SK-N-SH treated with all-trans-retinoic acid at 6 μM for 48 hours (cell line): ENCODE measurements around the gene CHST13.

ENCODE experiments used
- ATAC-seq: fragments of 200-7000 bp; cut with Tn5 transposase; 3 replicates; pipeline ENCODE4 v1.9.1; 2020; ENCODE audit warnings: mild to moderate bottlenecking, moderate library complexity
- ARNTL ChIP-seq: fragments of 450-650 bp; formaldehyde crosslinking; IDR thresholded peaks from 2 replicates; pipeline ENCODE4 v1.5.0; 2020; ENCODE audit warnings: low read depth, mild to moderate bottlenecking, moderate library complexity, borderline replicate concordance
- BACH2 ChIP-seq: fragments of 250-450 bp; sonication (Bioruptor Pico); IDR thresholded peaks from 2 replicates; pipeline ENCODE4 v1.9.0; 2021; ENCODE audit warnings: mild to moderate bottlenecking, borderline replicate concordance
- CSDC2 ChIP-seq: fragments of 250-450 bp; sonication (Bioruptor Pico); IDR thresholded peaks from 2 replicates; pipeline ENCODE4 v1.5.0; 2020; ENCODE audit warnings: mild to moderate bottlenecking, moderate library complexity
- ESRRG ChIP-seq: fragments of 250-450 bp; sonication (Bioruptor Pico); IDR thresholded peaks from 2 replicates; pipeline ENCODE4 v1.6.1; 2021; ENCODE audit warnings: mild to moderate bottlenecking
- GLIS3 ChIP-seq: fragments of 250-450 bp; sonication (Bioruptor Pico); IDR thresholded peaks from 2 replicates; pipeline ENCODE4 v1.5.0; 2020; ENCODE audit warnings: mild to moderate bottlenecking, moderate library complexity
- ISL1 ChIP-seq: fragments of 250-450 bp; sonication (Bioruptor Pico); IDR thresholded peaks from 2 replicates; pipeline ENCODE4 v2.1.2; 2022; ENCODE audit warnings: mild to moderate bottlenecking, moderate library complexity
- OSR1 ChIP-seq: fragments of 250-450 bp; sonication (Bioruptor Pico); IDR thresholded peaks from 2 replicates; pipeline ENCODE4 v1.8.0; 2022; ENCODE audit warnings: moderate library complexity, mild to moderate bottlenecking, inconsistent platforms
- TCF4 ChIP-seq: fragments of 250-450 bp; sonication (Bioruptor Pico); IDR thresholded peaks from 2 replicates; pipeline ENCODE4 v1.8.0; 2021; ENCODE audit warnings: mild to moderate bottlenecking, moderate library complexity, borderline replicate concordance
- TOX ChIP-seq: fragments of 250-450 bp; sonication (Bioruptor Pico); IDR thresholded peaks from 2 replicates; pipeline ENCODE4 v1.8.0; 2021; ENCODE audit warnings: mild to moderate bottlenecking, moderate library complexity, borderline replicate concordance
- ZC3H10 ChIP-seq: fragments of 250-450 bp; sonication (Bioruptor Pico); IDR thresholded peaks from 2 replicates; pipeline ENCODE4 v1.5.1; 2021; ENCODE audit warnings: mild to moderate bottlenecking, moderate library complexity
- ZFP3 ChIP-seq: fragments of 250-450 bp; sonication (Bioruptor Pico); IDR thresholded peaks from 2 replicates; pipeline ENCODE4 v1.5.0; 2020; ENCODE audit warnings: mild to moderate bottlenecking, moderate library complexity
- ZNF565 ChIP-seq: fragments of 450-650 bp; formaldehyde crosslinking; conservative IDR thresholded peaks from 2 replicates; pipeline ENCODE4 v1.5.0; 2020; ENCODE audit warnings: low read depth, mild to moderate bottlenecking, moderate library complexity
- ZNF70 ChIP-seq: fragments of 450-650 bp; formaldehyde crosslinking; IDR thresholded peaks from 2 replicates; pipeline ENCODE4 v1.5.0; 2020; ENCODE audit warnings: mild to moderate bottlenecking, moderate library complexity
- ZNF8 ChIP-seq: fragments of 450-650 bp; formaldehyde crosslinking; IDR thresholded peaks from 2 replicates; pipeline ENCODE4 v1.5.0; 2020; ENCODE audit warnings: mild to moderate bottlenecking, moderate library complexity
- TF ChIP-seq, protein P1 (sequence below): fragments of 250-450 bp; sonication (Bioruptor Pico); IDR thresholded peaks from 2 replicates; pipeline ENCODE4 v1.5.0; 2020; ENCODE audit warnings: mild to moderate bottlenecking, moderate library complexity
- TF ChIP-seq, protein P2 (sequence below): fragments of 250-450 bp; sonication (Bioruptor Pico); IDR thresholded peaks from 2 replicates; pipeline ENCODE4 v1.8.0; 2020; ENCODE audit warnings: mild to moderate bottlenecking, moderate library complexity, borderline replicate concordance
- TF ChIP-seq, protein P3 (sequence below): fragments of 250-450 bp; sonication (Bioruptor Pico); IDR thresholded peaks from 2 replicates; pipeline ENCODE4 v1.5.1; 2021; ENCODE audit warnings: mild to moderate bottlenecking, moderate library complexity
- TF ChIP-seq, protein P4 (sequence below): fragments of 250-450 bp; sonication (Bioruptor Pico); IDR thresholded peaks from 2 replicates; pipeline ENCODE4 v1.5.1; 2020; ENCODE audit warnings: low read depth, mild to moderate bottlenecking, moderate library complexity

The CHST13 gene

DNA sequence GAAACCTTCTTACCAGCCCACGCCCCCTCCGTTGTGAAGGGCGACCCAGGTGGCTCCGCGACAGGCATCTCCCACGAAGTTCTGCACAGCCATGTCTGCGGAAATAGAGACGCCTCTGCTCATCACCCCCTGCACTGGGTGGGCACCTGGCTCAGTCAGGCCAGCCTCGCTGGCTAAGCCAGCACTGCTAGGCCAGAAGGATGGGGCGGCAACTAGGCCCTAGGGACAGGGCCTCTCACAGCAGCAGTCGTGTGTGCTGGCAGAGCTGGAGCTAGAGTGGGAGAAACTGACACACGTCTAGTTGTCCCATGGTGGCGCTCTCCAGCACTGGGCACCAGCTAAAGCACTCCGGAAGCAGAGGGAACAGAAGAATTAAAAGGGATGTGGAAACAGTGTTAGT lies 35.8 kb upstream of the CHST13 start (continued):
- TF ChIP-seq, protein P1, sequence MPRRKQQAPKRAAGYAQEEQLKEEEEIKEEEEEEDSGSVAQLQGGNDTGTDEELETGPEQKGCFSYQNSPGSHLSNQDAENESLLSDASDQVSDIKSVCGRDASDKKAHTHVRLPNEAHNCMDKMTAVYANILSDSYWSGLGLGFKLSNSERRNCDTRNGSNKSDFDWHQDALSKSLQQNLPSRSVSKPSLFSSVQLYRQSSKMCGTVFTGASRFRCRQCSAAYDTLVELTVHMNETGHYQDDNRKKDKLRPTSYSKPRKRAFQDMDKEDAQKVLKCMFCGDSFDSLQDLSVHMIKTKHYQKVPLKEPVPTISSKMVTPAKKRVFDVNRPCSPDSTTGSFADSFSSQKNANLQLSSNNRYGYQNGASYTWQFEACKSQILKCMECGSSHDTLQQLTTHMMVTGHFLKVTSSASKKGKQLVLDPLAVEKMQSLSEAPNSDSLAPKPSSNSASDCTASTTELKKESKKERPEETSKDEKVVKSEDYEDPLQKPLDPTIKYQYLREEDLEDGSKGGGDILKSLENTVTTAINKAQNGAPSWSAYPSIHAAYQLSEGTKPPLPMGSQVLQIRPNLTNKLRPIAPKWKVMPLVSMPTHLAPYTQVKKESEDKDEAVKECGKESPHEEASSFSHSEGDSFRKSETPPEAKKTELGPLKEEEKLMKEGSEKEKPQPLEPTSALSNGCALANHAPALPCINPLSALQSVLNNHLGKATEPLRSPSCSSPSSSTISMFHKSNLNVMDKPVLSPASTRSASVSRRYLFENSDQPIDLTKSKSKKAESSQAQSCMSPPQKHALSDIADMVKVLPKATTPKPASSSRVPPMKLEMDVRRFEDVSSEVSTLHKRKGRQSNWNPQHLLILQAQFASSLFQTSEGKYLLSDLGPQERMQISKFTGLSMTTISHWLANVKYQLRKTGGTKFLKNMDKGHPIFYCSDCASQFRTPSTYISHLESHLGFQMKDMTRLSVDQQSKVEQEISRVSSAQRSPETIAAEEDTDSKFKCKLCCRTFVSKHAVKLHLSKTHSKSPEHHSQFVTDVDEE (CRISPR knock-in tag) = no peak
- TF ChIP-seq BACH2 (no peak), TCF4 (no peak), ARNTL (no peak)

DNA sequence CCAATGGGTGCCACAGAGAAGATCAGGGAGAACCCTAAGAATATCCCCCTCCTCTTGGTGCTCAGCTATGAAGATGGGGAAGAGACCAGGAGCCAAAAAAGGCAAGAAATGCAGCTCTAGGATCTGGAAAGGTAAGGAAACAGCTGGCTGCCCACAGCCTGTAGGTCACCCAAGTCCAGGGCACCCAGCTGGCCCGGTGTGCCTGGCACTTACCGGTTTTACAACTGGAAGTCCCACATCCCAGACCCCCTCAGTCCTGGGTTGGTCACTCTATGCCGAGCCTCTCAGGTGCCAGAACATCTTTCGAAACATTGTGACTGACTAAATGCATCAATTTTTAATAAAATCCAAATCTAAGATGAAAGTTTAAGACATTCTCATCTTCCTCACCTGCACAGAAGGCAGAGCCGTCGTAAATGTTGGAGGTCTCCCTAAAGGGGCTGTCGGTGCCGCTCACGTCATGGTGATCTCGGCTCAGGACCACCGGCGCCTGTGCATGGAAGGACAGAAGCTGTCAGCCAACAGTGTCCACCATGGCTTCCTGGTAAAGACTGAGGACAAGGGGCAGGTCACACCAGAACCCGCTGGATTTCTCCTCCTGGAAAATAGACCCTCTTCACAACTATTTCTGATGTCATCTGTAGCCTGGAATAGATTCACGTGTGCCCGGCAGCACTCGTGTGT lies 34.9 kb upstream of the CHST13 start:
- TF ChIP-seq ZNF8 (CRISPR knock-in tag) = no peak
- TF ChIP-seq CSDC2 (CRISPR knock-in tag) = no peak
- TF ChIP-seq, protein P2, sequence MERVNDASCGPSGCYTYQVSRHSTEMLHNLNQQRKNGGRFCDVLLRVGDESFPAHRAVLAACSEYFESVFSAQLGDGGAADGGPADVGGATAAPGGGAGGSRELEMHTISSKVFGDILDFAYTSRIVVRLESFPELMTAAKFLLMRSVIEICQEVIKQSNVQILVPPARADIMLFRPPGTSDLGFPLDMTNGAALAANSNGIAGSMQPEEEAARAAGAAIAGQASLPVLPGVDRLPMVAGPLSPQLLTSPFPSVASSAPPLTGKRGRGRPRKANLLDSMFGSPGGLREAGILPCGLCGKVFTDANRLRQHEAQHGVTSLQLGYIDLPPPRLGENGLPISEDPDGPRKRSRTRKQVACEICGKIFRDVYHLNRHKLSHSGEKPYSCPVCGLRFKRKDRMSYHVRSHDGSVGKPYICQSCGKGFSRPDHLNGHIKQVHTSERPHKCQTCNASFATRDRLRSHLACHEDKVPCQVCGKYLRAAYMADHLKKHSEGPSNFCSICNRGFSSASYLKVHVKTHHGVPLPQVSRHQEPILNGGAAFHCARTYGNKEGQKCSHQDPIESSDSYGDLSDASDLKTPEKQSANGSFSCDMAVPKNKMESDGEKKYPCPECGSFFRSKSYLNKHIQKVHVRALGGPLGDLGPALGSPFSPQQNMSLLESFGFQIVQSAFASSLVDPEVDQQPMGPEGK = no peak
- no peak for TF ChIP-seq ZNF70 (CRISPR knock-in tag)
- no peak for TF ChIP-seq OSR1
- TF ChIP-seq ZFP3 (CRISPR knock-in tag) = no peak
- TF ChIP-seq, protein P3, sequence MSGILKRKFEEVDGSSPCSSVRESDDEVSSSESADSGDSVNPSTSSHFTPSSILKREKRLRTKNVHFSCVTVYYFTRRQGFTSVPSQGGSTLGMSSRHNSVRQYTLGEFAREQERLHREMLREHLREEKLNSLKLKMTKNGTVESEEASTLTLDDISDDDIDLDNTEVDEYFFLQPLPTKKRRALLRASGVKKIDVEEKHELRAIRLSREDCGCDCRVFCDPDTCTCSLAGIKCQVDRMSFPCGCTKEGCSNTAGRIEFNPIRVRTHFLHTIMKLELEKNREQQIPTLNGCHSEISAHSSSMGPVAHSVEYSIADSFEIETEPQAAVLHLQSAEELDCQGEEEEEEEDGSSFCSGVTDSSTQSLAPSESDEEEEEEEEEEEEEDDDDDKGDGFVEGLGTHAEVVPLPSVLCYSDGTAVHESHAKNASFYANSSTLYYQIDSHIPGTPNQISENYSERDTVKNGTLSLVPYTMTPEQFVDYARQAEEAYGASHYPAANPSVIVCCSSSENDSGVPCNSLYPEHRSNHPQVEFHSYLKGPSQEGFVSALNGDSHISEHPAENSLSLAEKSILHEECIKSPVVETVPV (CRISPR knock-in tag) = no peak

DNA sequence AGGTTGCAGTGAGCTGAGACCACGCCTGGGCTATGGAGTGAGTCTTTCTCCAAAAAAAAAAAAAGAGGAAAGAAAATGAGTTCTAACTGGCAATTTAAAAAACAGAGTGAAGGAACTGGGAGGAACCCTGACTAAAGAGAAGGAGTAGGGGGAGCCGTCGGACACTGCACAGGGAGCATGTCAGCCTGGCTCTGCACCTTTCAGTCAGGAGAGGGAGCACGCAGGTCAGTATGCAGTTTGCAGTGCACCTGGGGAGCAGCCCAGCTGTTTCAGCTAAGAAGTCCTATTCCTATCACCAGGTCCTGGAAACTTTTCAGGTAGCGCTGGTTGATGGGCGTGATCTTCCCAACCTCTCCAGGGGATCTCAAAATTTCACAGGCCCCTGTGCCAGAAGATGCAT lies 33.3 kb upstream of the CHST13 start:
- TF ChIP-seq, protein P2 = no peak
- TF ChIP-seq ZC3H10 (CRISPR knock-in tag) = no peak
- no peak for TF ChIP-seq ISL1 (CRISPR knock-in tag)
- no peak for TF ChIP-seq ZNF565 (CRISPR knock-in tag)
- TF ChIP-seq OSR1 = no peak
- no peak for TF ChIP-seq TOX
- TF ChIP-seq GLIS3 = no peak
- no peak for ATAC-seq

More for the DNA sequence above, 34.9 kb upstream of the CHST13 start:
- no peak for ATAC-seq

DNA sequence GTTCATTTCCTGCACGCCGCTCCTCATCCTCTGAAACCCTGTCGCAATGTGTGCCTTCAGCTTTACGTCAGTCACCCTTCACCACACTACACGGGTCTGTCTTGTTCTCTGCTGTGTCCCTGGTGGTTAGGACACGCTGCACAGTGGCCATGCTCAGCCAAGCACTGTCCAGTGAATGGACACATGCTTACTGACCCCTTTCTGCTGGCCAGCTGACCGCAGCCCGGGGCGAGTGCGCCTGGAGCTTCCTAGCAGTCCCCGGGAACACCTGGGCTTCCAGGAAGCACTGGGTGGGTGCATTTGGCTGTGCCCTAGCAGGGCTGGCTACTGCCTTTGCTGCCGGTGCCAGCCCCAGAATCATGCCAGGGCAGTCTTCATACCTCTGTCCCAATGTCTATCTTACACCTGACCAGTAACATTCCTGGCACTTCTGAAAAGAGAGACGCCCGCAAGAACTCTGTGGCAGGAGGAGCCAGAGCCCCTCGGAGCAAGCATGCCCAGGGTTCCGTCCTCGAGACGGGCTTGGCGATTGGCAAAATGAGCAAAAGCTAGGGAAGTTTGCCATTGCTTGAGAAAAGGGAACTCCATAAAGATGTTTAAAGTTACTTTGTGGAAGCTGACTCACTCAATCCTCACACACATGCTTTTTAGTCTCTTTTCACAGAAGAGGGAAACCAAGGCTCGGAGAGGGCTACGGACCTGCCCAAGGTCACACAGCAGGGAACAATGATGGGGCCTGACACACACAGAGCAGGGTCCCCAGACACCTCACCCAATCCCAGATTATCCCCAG lies 32.5 kb upstream of the CHST13 start:
- no peak for ATAC-seq
- TF ChIP-seq, protein P1 (CRISPR knock-in tag) = no peak
- TF ChIP-seq CSDC2 (CRISPR knock-in tag) (no peak), ESRRG (CRISPR knock-in tag) (no peak), ZNF565 (CRISPR knock-in tag) (no peak), ARNTL (no peak), BACH2 (no peak), ZNF8 (CRISPR knock-in tag) (no peak), OSR1 (no peak), GLIS3 (no peak)
- TF ChIP-seq, protein P4, sequence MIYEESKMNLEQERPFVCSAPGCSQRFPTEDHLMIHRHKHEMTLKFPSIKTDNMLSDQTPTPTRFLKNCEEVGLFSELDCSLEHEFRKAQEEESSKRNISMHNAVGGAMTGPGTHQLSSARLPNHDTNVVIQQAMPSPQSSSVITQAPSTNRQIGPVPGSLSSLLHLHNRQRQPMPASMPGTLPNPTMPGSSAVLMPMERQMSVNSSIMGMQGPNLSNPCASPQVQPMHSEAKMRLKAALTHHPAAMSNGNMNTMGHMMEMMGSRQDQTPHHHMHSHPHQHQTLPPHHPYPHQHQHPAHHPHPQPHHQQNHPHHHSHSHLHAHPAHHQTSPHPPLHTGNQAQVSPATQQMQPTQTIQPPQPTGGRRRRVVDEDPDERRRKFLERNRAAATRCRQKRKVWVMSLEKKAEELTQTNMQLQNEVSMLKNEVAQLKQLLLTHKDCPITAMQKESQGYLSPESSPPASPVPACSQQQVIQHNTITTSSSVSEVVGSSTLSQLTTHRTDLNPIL = no peak
- TF ChIP-seq, protein P2 = no peak
